Measurements from ENCODE around the gene TRPM3.
A peak's percentile ranks its signal among the peaks of the same experiment; 100 is the strongest.

Gene TRPM3

DNA sequence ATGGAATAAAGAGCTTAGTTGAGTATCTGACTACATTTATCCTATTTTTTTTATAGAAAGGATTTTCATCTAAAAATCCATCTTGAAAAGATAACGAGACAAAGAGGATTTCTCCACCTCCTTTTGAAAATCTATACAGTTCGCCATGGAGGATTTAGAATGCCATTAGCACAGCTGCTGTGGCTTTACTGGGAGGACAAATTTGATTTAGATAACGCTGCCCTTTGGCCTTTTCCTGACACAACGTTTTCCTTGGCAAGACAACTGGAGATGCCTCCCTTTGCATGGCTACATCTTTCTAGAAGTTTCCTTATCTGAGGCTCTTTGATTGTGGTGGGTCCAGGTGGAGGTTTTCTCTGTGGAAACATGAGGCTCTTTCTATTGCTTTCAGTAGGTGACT is 560.3 kb downstream of the TRPM3 start:
- Mint-ChIP-seq H3K27ac (no peak overlapping the region), H3K36me3 (ENCODE audit: insufficient read depth) (no peaks in the 10 kb centered on the region), H3K4me3 (no peak overlapping the region), H3K4me1 (ENCODE audit: low read depth in 2 of 2) (peaks cover 16 to 18% of the 10 kb centered on the region in 2 donors), H3K9me3 (no peaks in the 10 kb centered on the region), H3K27me3 (no peaks in the 10 kb centered on the region)
- ATAC-seq (replicated peaks) (no peak), DNase-seq (no peak)

DNA sequence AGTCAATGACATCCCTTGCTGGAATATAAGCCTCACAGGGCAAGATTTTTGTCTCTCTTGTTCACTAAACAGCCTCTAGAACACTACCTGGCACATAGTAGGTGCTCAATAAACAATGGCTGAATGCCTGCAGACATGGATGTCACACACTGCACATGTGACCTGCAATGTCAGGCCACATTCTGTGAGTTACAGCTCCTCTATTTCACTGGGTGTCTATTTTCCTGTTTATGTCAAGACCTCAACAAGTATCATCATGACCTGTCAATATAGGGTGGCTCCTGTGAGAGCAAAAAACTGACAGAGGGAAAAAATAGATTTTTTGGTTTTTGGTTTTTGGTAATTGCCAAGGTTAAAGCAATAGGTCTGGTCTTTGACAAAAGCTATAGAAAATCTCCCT is 562.3 kb downstream of the TRPM3 start:
- Mint-ChIP-seq H3K9me3 (no peaks in the 10 kb centered on the region), H3K4me1 (ENCODE audit: low read depth in 2 of 2) (peaks cover 11 to 14% of the 10 kb centered on the region in 2 donors), H3K36me3 (ENCODE audit: insufficient read depth) (no peaks in the 10 kb centered on the region), H3K27me3 (peaks cover 0 to 6% of the 10 kb centered on the region in 2 donors), H3K27ac (no peak overlapping the region), H3K4me3 (no peak overlapping the region)
- DNase-seq (no peak), ATAC-seq (replicated peaks) (no peak)

DNA sequence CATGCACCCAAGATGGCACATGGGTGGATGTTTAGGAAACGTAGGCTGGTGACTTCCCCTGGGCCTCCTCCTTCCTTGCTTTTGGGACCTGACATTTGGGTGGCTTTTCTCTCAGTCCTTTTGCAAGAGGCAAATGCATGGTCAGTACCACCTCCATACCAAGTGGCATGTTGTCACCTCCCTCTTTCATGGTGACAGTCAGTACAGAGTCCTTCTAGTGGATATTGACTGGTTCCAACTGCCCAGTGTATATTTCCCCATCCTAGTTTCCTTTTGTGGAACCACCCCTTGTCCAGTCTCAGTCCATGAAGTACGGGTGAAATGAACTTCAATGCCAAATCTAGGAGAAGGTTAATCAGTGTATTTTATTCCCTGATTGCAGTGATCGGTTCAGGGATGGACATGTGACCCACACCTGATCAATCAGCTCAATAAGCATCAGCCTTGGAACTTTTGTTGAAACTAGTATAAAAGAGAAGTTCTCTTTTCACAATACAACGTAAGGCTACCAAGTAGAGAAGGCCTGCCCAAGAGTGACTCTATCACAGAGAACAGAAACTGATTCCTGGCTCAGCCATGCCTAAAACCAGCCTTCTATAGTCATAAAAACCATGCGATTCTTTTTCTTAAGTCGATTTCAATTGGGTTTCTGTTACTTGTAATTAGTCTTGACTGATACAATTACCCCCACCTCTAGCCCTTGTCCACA is 563.6 kb downstream of the TRPM3 start:
- peaks cover 1 to 2% of the 10 kb centered on the region in 2 donors for H3K4me1 Mint-ChIP-seq (ENCODE audit: low read depth in 2 of 2)
- no peak overlapping the region for H3K27ac Mint-ChIP-seq
- H3K27me3 Mint-ChIP-seq: peaks cover 0 to 16% of the 10 kb centered on the region in 2 donors
- H3K4me3 Mint-ChIP-seq: no peak overlapping the region
- H3K36me3 Mint-ChIP-seq (ENCODE audit: insufficient read depth): no peaks in the 10 kb centered on the region
- no peaks in the 10 kb centered on the region for H3K9me3 Mint-ChIP-seq
- ATAC-seq (replicated peaks) (no peak), DNase-seq (no peak)

DNA sequence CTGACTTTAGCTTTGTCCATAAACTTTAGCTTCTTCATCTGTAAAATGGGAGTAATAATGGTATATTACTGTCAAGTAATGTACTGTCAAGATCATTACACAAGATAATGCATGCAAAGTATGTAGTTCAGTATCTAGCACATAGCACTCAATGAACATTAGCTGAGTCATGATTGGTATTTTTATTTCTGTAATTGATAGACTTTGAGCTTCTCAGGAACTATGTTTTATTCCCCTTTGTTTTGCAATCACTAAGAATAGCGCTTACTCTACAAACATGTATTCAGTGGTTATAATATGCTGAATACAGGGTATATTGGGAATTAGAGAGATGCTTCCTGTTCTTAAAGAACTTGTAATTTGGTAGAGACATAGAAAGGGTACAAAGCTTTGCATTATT is 564.6 kb downstream of the TRPM3 start:
- ATAC-seq (replicated peaks) (no peak), DNase-seq (no peak)
- Mint-ChIP-seq H3K27ac (no peak overlapping the region), H3K36me3 (ENCODE audit: insufficient read depth) (no peaks in the 10 kb centered on the region), H3K4me3 (no peak overlapping the region), H3K9me3 (no peaks in the 10 kb centered on the region), H3K27me3 (peaks cover 0 to 18% of the 10 kb centered on the region in 2 donors), H3K4me1 (ENCODE audit: low read depth in 2 of 2) (no peaks in the 10 kb centered on the region)

DNA sequence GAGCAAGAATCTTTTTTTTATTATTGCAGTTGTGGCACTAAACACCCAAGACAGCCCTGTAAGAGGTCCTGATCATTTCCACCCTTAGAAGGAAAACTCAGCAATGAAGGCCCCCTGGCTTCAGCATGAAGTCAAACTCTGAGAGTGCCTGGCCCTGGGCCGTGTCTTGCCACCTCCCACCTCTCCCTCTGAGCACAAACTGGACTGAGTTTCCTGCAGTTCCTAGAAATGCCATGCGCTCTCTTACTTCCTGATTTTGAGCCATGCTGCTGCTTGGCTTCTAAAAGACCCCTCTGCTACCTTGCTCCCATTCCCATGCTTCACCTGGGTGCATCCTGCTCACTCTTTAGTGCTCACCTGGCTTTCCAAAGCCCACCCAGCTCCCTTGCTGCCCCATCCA is 566.5 kb downstream of the TRPM3 start:
- H3K27me3 Mint-ChIP-seq: peaks cover 0 to 18% of the 10 kb centered on the region in 2 donors
- peak overlapping the region in 1 of 2 donors; percentile 2 for H3K27ac Mint-ChIP-seq
- no peaks in the 10 kb centered on the region for H3K9me3 Mint-ChIP-seq
- no peak for DNase-seq
- H3K4me1 Mint-ChIP-seq (ENCODE audit: low read depth in 2 of 2): no peaks in the 10 kb centered on the region
- no peaks in the 10 kb centered on the region for H3K36me3 Mint-ChIP-seq (ENCODE audit: insufficient read depth)
- H3K4me3 Mint-ChIP-seq: no peak overlapping the region
- no peak for ATAC-seq (replicated peaks)

DNA sequence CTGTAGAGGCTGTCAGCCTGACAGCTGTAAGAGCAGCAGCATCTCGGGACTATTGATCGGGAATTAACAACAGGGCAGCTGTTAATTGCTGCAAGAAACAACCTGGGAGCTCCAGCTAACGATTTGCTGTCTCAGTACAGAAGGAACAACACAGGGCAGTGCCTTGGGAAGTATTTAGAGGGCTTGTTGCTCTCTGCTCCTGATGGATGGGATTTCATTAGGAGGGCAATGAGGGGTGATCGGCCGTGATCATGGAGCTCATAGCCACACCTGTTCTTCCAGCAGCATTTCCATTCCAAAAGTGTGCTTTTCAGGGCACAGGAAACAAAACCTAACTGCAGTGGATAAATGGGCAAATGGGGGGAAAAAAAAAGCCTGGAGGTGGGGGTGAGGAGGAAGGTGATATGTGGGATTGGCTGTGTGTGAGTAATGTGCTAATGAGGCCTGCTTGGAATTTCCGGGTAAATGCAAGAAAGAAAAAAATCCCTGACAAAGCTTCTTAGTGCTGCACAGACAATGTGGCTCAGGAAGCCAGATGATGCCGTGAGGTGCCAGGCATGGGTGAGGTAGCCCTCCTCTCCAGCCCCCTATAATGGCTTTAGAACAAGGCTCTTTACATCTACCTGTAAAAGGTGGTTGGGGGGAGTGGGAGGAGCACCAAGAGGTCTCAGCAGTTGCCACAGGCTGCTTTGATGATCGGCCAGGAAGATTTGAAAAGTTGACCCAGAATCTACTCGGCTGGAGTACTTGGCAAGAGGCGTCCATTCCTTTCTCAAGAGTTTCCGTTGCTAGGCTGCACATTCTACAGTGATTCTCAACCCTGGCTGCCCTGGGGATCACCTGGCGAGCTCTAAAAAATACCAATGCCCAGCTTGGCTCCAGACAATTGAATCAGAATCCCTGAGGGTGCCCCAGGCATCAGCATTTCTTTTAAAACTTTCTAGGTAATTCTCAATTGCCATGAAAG is 567.4 kb downstream of the TRPM3 start:
- peaks cover 0 to 18% of the 10 kb centered on the region in 2 donors for H3K27me3 Mint-ChIP-seq
- H3K27ac Mint-ChIP-seq: peak overlapping the region; percentile 21 to 62
- ATAC-seq (replicated peaks): no peak
- no peaks in the 10 kb centered on the region for H3K4me1 Mint-ChIP-seq (ENCODE audit: low read depth in 2 of 2)
- no peak for DNase-seq
- no peaks in the 10 kb centered on the region for H3K9me3 Mint-ChIP-seq
- no peak overlapping the region for H3K4me3 Mint-ChIP-seq
- no peaks in the 10 kb centered on the region for H3K36me3 Mint-ChIP-seq (ENCODE audit: insufficient read depth)

DNA sequence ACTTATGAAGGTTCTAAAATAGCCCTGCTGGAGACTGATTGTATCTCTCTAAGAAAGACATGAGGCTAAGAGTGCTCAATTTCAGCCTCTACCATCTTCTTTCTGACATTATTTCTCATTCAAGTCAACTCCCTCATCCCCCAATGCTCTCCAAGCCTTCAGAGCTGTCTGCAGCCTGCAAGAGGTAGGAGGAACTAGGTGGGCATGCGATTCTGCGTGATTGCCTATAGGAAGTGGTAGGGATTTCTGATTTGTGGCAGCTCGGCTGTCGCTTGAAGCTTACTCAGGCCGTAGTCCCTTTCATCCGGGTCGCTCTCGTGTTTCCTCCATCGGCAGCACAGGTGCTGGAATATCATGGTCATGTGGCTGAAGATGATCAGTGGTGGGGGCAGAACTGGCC is 568.9 kb downstream of the TRPM3 start:
- DNase-seq (no peak), ATAC-seq (replicated peaks) (no peak)
- H3K9me3 Mint-ChIP-seq: no peaks in the 10 kb centered on the region
- H3K4me1 Mint-ChIP-seq (ENCODE audit: low read depth in 2 of 2): no peaks in the 10 kb centered on the region
- H3K27me3 Mint-ChIP-seq: peaks cover 0 to 18% of the 10 kb centered on the region in 2 donors
- H3K27ac Mint-ChIP-seq: no peak overlapping the region
- no peaks in the 10 kb centered on the region for H3K36me3 Mint-ChIP-seq (ENCODE audit: insufficient read depth)
- H3K4me3 Mint-ChIP-seq: no peak overlapping the region

DNA sequence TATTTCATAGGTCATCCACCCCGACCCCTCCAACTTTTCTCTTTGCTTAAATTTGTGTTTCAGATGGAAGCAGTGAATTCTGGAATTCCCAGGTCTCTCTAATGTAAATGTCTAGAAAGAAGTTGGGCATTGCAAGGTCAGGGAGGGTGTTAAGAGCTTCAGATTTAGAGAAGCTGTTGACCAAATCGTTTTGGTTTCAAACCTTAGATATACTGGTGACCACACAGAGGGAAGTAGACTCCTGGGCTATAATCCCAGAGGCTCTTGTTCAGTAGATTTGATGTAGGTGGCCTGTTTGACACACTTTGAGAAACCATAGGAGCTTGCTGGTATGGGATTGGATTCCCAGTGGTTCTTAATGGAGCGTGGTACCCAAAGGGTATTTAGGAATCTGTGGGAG is 569.6 kb downstream of the TRPM3 start:
- ATAC-seq (replicated peaks) (no peak), DNase-seq (no peak)
- no peaks in the 10 kb centered on the region for H3K4me1 Mint-ChIP-seq (ENCODE audit: low read depth in 2 of 2)
- peaks cover 0 to 18% of the 10 kb centered on the region in 2 donors for H3K27me3 Mint-ChIP-seq
- no peak overlapping the region for H3K4me3 Mint-ChIP-seq
- no peaks in the 10 kb centered on the region for H3K36me3 Mint-ChIP-seq (ENCODE audit: insufficient read depth)
- H3K27ac Mint-ChIP-seq: no peak overlapping the region
- H3K9me3 Mint-ChIP-seq: no peaks in the 10 kb centered on the region

DNA sequence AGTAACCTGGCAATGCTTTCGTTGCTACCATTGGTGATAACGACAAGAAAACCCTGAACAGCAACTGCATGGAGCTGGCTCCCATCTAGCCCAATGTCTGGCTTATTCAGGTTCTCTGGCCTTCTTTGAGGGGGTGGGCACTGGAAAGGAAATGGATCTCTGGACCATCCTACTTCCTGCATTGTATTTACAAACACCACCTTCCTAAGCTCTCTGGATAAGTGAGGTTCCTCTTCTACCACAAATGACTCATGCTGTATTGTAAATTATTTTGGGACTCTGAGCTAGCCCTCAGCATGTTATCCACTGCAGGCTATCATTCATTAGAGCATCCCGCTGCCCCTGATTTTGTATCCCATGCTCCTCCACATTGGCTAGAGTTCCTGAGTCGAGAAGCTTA is 570.0 kb downstream of the TRPM3 start:
- Mint-ChIP-seq H3K4me1 (ENCODE audit: low read depth in 2 of 2) (no peaks in the 10 kb centered on the region), H3K27me3 (peaks cover 0 to 18% of the 10 kb centered on the region in 2 donors), H3K36me3 (ENCODE audit: insufficient read depth) (no peaks in the 10 kb centered on the region), H3K27ac (no peak overlapping the region), H3K4me3 (no peak overlapping the region), H3K9me3 (no peaks in the 10 kb centered on the region)
- ATAC-seq (replicated peaks) (no peak), DNase-seq (no peak)

DNA sequence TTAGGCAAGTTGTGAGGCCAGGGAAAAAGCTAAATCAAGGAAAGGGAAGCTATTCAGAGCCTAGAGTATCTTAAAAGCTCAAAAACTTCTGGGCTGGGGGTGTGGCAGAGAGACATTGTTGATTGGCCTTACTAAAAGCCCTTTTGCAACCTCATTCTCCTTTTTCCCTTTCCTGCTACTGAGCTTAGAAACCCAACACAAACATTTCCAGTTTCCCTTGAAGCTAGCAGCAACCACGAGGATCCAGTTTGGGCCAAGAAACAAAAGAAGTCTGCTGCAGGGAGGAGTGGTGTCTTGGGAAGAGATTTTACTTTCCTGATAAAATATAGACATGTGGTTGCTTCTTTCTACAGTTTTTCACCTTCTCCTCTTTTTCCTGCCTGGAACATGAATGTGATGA is 571.5 kb downstream of the TRPM3 start:
- Mint-ChIP-seq H3K27ac (no peak overlapping the region), H3K4me3 (no peak overlapping the region), H3K36me3 (ENCODE audit: insufficient read depth) (no peaks in the 10 kb centered on the region), H3K9me3 (no peaks in the 10 kb centered on the region), H3K27me3 (peaks cover 0 to 14% of the 10 kb centered on the region in 2 donors), H3K4me1 (ENCODE audit: low read depth in 2 of 2) (no peaks in the 10 kb centered on the region)
- DNase-seq (no peak), ATAC-seq (replicated peaks) (no peak)

DNA sequence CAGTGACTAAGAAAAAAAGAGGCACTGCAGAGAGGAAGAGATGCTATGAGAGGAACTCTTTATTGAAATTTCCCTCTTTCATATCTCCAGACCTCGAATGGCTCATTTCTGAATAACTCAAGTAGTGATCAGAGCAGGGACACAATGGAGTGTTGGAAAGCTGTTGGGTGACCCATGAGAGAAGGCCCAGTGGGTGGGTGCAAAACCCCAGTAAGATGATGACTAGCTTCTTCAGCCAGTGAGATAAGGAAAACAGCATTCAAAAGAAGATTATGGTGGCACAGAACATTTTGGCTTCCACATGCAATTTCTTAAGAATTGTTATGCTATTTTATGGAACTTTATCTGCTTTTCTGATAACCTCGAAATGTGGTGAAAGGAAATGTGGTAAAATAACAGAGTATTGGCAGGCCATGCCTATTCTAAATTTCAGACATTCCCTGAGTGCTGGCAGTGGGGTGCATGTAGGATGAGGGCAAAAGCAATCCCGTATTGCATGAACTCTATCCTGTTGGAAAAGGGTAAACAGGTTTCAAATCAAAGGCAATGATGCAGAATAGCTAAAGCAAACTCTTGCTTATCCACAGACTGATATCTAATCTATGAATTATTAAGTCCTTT is 579.0 kb downstream of the TRPM3 start:
- DNase-seq (no peak), ATAC-seq (replicated peaks) (no peak)
- H3K4me1 Mint-ChIP-seq (ENCODE audit: low read depth in 2 of 2): no peaks in the 10 kb centered on the region
- no peaks in the 10 kb centered on the region for H3K36me3 Mint-ChIP-seq (ENCODE audit: insufficient read depth)
- H3K27me3 Mint-ChIP-seq: peaks cover 0 to 6% of the 10 kb centered on the region in 2 donors
- no peak overlapping the region for H3K4me3 Mint-ChIP-seq
- H3K9me3 Mint-ChIP-seq: no peaks in the 10 kb centered on the region
- no peak overlapping the region for H3K27ac Mint-ChIP-seq

DNA sequence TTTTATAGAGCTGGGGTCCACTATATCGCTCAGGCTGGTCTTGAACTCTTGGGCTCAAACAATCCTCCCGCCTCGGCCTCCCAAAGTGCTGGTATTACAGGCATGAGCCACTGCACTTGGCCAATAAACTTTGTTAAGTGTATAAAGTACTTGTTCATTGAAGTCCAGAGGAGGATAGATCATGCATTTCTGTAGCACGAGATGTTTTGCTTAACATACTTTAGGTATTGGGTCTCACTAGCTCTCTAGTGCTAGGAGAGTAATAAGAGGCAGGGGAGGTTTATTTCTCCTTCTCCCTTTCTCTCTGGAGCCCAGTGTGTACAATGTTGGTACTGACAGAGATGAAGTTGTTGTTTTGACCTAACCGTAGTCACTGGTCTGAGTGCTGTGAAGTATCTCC is 581.4 kb downstream of the TRPM3 start:
- Mint-ChIP-seq H3K4me3 (no peak overlapping the region), H3K27me3 (peaks cover 0 to 20% of the 10 kb centered on the region in 2 donors), H3K36me3 (ENCODE audit: insufficient read depth) (no peaks in the 10 kb centered on the region), H3K9me3 (no peaks in the 10 kb centered on the region), H3K4me1 (ENCODE audit: low read depth in 2 of 2) (no peaks in the 10 kb centered on the region), H3K27ac (no peak overlapping the region)
- DNase-seq (no peak), ATAC-seq (replicated peaks) (no peak)

DNA sequence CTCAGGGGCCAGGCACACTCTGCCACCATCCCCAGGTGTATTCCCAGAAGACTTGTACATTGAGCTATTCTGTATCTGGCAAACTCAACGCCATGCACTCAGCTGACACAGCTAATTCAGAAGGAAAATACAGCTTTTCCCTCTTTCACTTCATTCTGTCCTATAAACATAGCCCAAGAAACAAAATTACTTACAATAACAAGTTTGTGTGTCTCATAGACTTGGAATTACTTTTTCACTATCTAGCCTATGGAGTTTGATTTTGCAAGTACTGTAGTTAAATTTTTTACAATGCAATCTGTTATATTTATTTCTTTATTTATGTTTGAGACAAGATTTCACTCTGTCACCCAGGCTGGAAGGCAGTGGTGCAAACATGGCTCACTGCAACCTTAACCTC is 581.9 kb downstream of the TRPM3 start:
- H3K4me1 Mint-ChIP-seq (ENCODE audit: low read depth in 2 of 2): no peaks in the 10 kb centered on the region
- no peaks in the 10 kb centered on the region for H3K9me3 Mint-ChIP-seq
- no peaks in the 10 kb centered on the region for H3K36me3 Mint-ChIP-seq (ENCODE audit: insufficient read depth)
- H3K4me3 Mint-ChIP-seq: no peak overlapping the region
- H3K27ac Mint-ChIP-seq: no peak overlapping the region
- DNase-seq (no peak), ATAC-seq (replicated peaks) (no peak)
- peaks cover 0 to 20% of the 10 kb centered on the region in 2 donors for H3K27me3 Mint-ChIP-seq
